Heart left ventricle (tissue), 13 donors: ENCODE results near the gene OXGR1.

Experiments used
- CTCF ChIP-seq, 12 donors: fragments of 200-600 bp; sonication (generic) in 4 of 12; IDR thresholded peaks; one replicate each; pipeline versions ENCODE4 v1.5.0 to v1.8.0; 2018 to 2022; ENCODE audit warnings: antibody characterized with exemption in 12 of 12, mild to moderate bottlenecking in 5 of 12
- POLR2A ChIP-seq, 2 donors: fragments of 450-650 bp; IDR thresholded peaks; one replicate each; pipeline ENCODE4 v1.6.1; 2017; ENCODE audit warnings: antibody characterized with exemption in 2 of 2, mild to moderate bottlenecking in 2 of 2, moderate library complexity in 2 of 2
- donor health status: ischemic (EF 13 %, LVEDD 7.1; RV severe dilation, severe dysfunction).
- donor health status: DM: no; HTN: yes; CAD: no.
- donor health status: DM: no; HTN: no; CAD: no.
- donor health status: ischemic (EF 25% LVEDD 6.9; RV normal size, moderate dysfunction).
- donor health status: ischemic (EF 25% LVEDD 5.7; RV mildly dilated, moderate dysfunction).
- donor health status: ischemic (EF 35%, LVEDD 5.7; RV mildly dilated, moderate dysfunction).
- donor health status: nonischemic (EF 11% LVEDD 7.7; RV severe dilation, severe dysfunction).
- donor health status: DM: yes; HTN: yes; CAD: no.
- donor health status: PGD.
- donor health status: ischemic (EF 29% LVEDD 5.4; RV normal size, mild dysfunction).
- donor health status: nonischemic (EF 23%, LVEDD 6.1; RV moderate dilation, normal function).

GRCh38 chr13:96960379-96960778 lies 33.9 kb downstream of the OXGR1 start:
- TF ChIP-seq CTCF (IDR thresholded peaks at IDR 0.05) (no peak), POLR2A (IDR thresholded peaks at IDR 0.05) (no peak)
